ENCODE measurements around the gene IFNA2.

IFNA2 gene

GRCh38 chr9:21362287-21362686 lies 22.9 kb downstream of the IFNA2 start:
- no peak for TF ChIP-seq MYC (IDR thresholded peaks at IDR 0.05; ENCODE audit: low read depth, low read length)
- TF ChIP-seq POLR2A (IDR thresholded peaks at IDR 0.05; ENCODE audit: extremely low read depth, insufficient read length) = no peak
- no peak for TF ChIP-seq CTCF (IDR thresholded peaks at IDR 0.05; ENCODE audit: low read depth, low read length)
- TF ChIP-seq MAX (IDR thresholded peaks at IDR 0.05; ENCODE audit: low read depth, low read length) = no peak
- no peak overlapping the region for H3K4me3 ChIP-seq (ENCODE audit: low read depth, low read length)
- DNase-seq (ENCODE audit: low read depth) = no peak

GRCh38 chr9:21357479-21358460 lies 27.4 kb downstream of the IFNA2 start:
- no peak overlapping the region for H3K4me3 ChIP-seq (ENCODE audit: low read depth, low read length)
- TF ChIP-seq MYC (IDR thresholded peaks at IDR 0.05; ENCODE audit: low read depth, low read length) (no peak), MAX (IDR thresholded peaks at IDR 0.05; ENCODE audit: low read depth, low read length) (no peak), CTCF (IDR thresholded peaks at IDR 0.05; ENCODE audit: low read depth, low read length) (no peak), POLR2A (IDR thresholded peaks at IDR 0.05; ENCODE audit: extremely low read depth, insufficient read length) (no peak)
- peak; percentile 66 for DNase-seq (ENCODE audit: low read depth)

GRCh38 chr9:21350787-21351186 lies 34.4 kb downstream of the IFNA2 start, which contains the start of gene IFNA6:
Gene IFNA6 (minus strand): TSS chr9:21350887. CDS start chr9:21350887, 0 bp downstream.
- no peak within 1 kb of the TSS for H3K4me3 ChIP-seq (ENCODE audit: low read depth, low read length)
- no peak for DNase-seq (ENCODE audit: low read depth)
- no peak for TF ChIP-seq MAX (IDR thresholded peaks at IDR 0.05; ENCODE audit: low read depth, low read length)
- TF ChIP-seq POLR2A (IDR thresholded peaks at IDR 0.05; ENCODE audit: extremely low read depth, insufficient read length) = no peak
- TF ChIP-seq MYC (IDR thresholded peaks at IDR 0.05; ENCODE audit: low read depth, low read length) = no peak
- TF ChIP-seq CTCF (IDR thresholded peaks at IDR 0.05; ENCODE audit: low read depth, low read length) = no peak

GRCh38 chr9:21348430-21348970 lies 36.7 kb downstream of the IFNA2 start:
- no peak for TF ChIP-seq POLR2A (IDR thresholded peaks at IDR 0.05; ENCODE audit: extremely low read depth, insufficient read length)
- TF ChIP-seq CTCF (IDR thresholded peaks at IDR 0.05; ENCODE audit: low read depth, low read length) = no peak
- no peak for TF ChIP-seq MAX (IDR thresholded peaks at IDR 0.05; ENCODE audit: low read depth, low read length)
- TF ChIP-seq MYC (IDR thresholded peaks at IDR 0.05; ENCODE audit: low read depth, low read length) = no peak
- H3K4me3 ChIP-seq (ENCODE audit: low read depth, low read length) = no peak overlapping the region
- DNase-seq (ENCODE audit: low read depth) = no peak

GRCh38 chr9:21340735-21341134 lies 44.5 kb downstream of the IFNA2 start:
- no peak for TF ChIP-seq MAX (IDR thresholded peaks at IDR 0.05; ENCODE audit: low read depth, low read length)
- no peak for TF ChIP-seq POLR2A (IDR thresholded peaks at IDR 0.05; ENCODE audit: extremely low read depth, insufficient read length)
- no peak for TF ChIP-seq CTCF (IDR thresholded peaks at IDR 0.05; ENCODE audit: low read depth, low read length)
- no peak for TF ChIP-seq MYC (IDR thresholded peaks at IDR 0.05; ENCODE audit: low read depth, low read length)

More at GRCh38 chr9:21340735-21341134, 44.5 kb downstream of the IFNA2 start:
- no peak for DNase-seq (ENCODE audit: low read depth)
- H3K4me3 ChIP-seq (ENCODE audit: low read depth, low read length) = no peak overlapping the region
